Embryonic facial prominence (tissue), 1 donor: ENCODE data around the gene KRTAP6-2.

Experiments
- DNase-seq: peaks from one replicate; pipeline ENCODE4 v3.0.0-alpha.2; 2016; ENCODE audit errors: extremely low spot score

Gene KRTAP6-2

GRCh38 chr21:30567617-30568016 lies 31.1 kb downstream of the KRTAP6-2 start:
- no peak for DNase-seq

GRCh38 chr21:30563630-30564029 lies 35.1 kb downstream of the KRTAP6-2 start:
- DNase-seq: no peak

- no peak for DNase-seq
These were observed 35.6 kb downstream of the KRTAP6-2 start for GRCh38 chr21:30563072-30563471.

DNA sequence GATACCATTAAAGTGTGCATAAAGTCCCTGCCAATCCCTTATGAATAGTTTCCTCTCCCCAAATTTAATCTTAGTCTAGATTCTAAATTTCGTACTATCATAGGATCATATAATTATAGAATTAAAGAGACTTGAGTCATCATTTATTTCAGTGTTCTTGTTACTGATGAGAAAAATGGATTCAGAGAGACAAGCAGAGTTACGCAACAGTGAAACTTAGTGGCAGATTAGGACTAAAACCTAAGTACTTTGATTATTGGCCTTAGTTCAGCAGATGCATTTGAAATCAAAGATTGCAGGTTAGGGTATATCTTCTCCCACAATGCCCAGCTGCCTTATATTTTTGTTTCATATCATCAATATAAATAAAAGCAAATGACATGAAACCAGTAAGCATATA lies 36.7 kb downstream of the KRTAP6-2 start:
- DNase-seq: no peak

DNA sequence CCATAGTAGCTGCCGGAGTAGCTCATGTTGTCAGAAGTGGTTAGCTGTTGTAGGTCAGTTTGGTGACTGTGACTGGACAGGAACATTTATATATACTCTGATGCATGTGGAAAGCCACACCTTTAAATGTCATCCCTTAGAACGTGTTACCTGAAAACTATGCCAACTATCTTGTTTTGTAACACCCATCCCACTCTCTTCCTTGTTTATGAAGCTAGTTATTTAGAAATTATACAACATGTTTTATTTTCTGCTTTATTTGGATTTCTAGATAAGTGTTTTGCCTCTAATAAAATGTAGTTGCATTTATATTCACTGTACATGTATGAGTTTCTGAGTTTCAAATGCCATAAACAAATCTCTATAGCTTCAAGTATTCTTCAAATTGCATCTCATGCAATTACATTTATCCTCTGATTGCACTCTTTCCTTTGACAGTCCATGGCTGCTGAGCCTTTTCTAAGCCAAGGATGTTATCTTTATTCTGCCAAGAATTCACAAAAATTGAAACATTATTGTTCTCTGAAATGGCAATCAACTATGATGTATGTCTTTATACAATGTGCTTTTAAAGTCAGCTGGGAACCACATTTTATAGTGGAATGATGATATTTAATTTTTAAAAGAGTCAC lies 37.3 kb downstream of the KRTAP6-2 start, which contains the start of gene KRTAP19-7:
Gene KRTAP19-7, minus strand, starts transcription at position 51 of the 632 bp plus-strand sequence. Its CDS starts 25 bp downstream, at position 26.
- no peak for DNase-seq

DNA sequence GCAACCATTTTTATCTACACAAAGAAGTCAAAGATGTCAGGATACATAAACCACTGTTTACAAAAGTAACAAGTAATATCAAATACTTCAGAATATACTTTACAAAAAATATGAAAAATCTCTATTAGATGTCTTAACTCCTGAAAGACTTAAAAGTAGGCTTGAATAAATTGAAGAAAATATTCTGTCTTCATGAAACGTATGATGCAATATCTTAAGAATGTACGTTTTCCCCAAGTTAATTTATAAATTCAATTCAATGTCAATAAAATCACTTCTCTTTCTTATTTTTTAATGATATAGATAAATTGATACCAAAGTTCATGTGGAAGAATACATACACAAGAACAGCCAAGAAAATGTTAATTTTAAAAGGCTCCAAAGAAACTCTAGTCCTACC lies 43.6 kb downstream of the KRTAP6-2 start:
- no peak for DNase-seq

DNA sequence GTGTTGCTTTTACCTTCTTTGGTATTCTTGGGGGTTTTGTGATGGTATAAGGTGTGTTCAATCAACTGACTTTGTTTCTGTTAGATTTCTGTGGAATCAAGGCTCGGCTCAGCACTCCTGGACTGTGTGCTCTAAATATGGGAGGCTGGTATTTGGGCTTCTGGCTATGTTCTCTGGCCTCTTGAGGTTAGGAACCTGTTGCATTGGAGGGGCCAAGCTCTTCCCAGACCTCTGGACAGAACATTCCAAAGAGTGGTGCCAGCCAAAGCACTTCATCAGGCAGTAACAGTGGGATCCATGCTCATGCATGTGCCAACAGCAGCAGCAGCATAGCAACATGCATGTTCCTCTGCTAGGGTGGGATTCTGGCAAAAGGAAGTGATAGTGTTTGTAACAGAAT lies 45.9 kb downstream of the KRTAP6-2 start:
- no peak for DNase-seq
